Measurements from ENCODE around the gene UBL4B.
"Not testable (repeated sequence)": the region's sequence is repeated elsewhere in the genome, so short reads cannot be mapped to it uniquely, and the experiment has no call there.

The UBL4B gene, protein sequence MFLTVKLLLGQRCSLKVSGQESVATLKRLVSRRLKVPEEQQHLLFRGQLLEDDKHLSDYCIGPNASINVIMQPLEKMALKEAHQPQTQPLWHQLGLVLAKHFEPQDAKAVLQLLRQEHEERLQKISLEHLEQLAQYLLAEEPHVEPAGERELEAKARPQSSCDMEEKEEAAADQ

DNA sequence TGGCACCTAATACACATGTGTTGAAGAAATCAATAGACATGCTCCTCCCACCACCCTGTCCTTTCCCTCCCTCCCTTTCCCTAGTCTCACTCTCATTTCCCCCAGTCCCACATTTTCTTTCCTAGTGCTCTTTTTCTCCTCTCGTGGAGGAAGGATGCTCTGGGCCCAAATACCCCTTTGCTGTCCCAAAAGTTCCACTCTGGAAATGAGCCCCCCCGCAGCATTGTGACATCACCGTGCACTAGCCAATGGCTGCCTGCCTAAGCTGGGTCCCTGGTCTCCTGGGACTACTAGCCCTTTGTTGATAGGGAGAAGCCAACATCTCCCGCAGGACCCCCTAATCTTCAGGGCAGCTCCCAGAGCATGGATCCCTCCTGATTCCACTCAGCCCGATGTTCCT, at the start of gene UBL4B:
Gene UBL4B (plus strand): TSS at position 301 of the 400 bp plus-strand sequence. CDS start 92 bp downstream, at position 393.
- DNase-seq (ENCODE audit: low spot score) (no peak), FAIRE-seq (no peak)

DNA sequence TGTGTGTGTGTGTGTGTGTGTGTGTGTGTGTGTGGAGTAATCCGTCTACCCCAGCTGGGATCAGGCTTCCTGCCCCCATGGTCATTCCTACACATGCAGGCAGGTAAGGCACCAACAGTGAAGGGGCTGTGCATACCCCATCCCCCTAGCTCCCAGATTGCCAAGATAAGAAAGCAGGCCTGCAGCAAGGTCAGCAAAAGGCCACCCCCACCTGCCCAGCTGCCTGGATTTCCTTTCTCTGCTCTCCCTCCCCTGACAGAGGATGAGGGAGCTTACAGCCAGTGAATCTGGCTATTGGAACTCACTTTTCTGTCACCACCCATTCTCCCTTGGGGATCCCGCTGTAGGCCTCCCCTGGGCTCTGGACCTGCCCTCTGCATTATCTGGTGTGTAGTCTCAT, 49.6 kb upstream of the UBL4B start:
- FAIRE-seq (no peak), DNase-seq (ENCODE audit: low spot score) (no peak)

DNA sequence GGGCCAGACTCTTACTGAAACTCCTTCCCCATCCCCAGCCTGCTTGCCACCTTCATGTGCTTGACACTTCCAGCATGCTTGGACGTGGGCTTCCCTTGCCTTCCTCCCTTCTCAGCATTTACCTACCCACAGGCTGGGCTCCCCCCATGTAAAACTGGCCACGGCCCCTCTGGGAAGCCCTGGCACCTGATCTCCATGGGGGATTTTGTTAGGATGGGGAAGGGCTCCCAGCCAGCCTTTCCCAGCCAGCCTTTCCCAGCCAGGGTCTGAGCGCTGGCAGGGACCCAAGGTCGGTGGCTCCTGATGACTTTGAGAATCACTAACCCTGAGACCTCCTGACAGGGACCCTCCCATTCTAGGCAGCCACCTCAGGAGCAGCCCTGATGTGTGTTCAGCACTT, 48.5 kb upstream of the UBL4B start:
- FAIRE-seq (peak; percentile 42), DNase-seq (ENCODE audit: low spot score) (no peak)

DNA sequence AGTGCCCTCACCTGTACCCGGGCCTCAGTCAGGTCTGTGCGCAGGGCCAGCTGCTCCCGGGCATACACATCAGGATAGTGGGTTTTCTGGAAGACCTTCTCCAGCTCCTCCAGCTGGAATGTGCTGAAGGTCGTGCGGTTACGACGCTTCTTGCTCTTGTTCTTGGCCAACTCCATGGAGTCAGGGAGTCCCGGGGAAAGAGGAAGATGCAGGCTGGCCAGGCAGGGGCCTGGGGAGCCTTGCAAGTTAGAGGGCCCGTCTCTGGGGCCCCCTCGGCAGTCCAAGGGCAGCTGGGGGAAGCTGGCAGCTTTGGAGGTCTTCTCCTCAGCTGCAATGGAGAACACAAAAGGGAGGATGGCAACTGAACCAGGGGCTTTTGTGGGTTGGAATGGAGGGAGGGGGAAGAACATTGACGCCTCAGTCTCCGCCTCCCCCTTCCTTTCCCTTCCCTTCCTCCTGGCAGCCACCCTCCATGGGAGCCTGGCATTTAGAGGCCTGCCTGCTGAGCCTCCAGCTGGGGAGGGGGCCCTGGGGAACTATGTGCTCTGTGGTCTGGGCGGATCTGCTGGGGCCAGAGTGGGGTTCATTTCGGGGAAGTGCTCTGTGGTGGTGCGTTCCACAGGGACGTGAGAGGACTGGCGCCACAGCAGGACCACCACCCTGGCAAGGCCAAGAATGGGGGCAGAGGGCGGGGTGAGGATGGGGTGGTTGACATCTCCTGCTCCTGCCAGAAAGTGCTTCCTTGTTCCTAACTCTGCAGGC, 47.5 kb upstream of the UBL4B start:
- FAIRE-seq (peak; percentile 35), DNase-seq (ENCODE audit: low spot score) (no peak)

DNA sequence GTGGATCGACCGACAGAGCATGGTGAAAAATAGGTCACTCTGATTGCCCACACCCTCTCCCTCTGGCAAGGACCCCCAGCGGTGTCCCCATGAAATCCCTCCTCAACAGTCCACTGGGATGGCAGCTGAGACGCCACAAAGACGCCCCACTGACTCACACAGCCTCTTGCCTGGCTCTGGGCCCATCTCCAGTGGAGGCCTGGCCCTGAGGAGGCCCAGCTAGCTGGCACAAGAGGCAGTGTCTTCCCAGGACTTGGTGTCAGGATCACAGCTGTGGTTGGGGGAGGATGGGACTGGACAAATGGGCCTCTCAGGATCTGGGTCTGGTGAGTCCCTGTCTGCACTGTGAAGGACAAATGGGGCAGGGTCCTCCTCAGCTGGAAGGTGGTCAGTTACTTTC, 46.4 kb upstream of the UBL4B start:
- DNase-seq (ENCODE audit: low spot score) (peak; percentile 33), FAIRE-seq (peak; percentile 37)

DNA sequence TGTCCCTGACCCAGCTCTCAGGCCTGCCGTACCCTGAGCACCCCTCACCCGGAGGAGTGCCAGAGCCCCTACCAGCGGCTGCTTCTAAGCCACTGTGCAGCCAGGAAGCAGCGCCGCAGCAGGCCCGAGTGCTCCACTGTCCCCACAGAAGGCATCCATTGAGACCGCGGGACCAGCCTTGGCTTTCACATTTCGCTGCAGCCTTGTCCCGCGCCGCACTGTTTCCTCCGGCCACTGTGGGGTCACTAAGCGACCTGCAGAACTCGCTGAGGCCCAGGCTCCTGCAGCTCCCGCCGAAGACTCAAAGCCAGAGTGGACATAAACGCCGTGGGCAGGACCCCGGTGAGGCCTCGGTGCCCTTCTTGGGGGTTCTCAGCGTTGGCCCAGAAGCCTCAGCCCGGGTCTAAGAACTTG, 44.8 kb upstream of the UBL4B start:
- no peak for FAIRE-seq
- no peak for DNase-seq (ENCODE audit: low spot score)

DNA sequence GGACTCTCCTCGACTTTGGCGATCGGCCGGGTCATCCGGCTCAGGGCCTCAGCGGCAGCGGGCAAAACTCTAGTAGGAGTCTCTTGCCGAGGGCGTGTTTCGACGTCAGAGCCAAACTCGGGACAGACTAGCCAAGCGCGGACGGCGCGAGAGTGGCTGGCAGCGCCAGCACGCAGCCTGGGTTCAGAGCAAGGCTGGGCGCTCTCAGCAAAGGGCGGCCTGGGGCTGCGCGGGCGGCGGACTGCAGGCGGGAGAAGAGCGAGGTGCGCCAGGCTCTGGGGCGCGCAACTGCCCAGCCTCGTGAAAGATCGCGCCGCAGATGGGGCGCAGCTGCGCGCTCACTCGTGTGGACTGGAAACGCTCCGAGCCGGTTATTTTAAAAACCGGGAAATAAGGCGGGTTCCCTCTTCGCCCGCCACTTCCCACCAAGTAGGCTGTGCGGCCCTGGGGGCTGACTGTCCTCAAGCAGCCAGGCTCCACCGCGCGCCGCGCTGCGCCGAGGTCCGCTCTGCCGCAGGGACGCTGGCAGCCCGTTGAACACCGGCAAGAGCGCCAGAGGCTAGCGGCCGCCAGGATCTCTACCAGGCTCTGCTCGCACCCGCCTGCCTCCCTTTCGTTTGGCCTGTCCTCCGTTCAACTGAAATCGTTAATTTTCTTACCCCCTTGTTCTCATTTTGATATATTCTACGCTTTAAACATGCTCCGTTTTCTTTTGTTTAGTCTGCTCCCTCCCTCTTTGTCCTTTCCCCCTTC, 44.2 kb upstream of the UBL4B start:
- no peak for FAIRE-seq
- DNase-seq (ENCODE audit: low spot score), result no peak

DNA sequence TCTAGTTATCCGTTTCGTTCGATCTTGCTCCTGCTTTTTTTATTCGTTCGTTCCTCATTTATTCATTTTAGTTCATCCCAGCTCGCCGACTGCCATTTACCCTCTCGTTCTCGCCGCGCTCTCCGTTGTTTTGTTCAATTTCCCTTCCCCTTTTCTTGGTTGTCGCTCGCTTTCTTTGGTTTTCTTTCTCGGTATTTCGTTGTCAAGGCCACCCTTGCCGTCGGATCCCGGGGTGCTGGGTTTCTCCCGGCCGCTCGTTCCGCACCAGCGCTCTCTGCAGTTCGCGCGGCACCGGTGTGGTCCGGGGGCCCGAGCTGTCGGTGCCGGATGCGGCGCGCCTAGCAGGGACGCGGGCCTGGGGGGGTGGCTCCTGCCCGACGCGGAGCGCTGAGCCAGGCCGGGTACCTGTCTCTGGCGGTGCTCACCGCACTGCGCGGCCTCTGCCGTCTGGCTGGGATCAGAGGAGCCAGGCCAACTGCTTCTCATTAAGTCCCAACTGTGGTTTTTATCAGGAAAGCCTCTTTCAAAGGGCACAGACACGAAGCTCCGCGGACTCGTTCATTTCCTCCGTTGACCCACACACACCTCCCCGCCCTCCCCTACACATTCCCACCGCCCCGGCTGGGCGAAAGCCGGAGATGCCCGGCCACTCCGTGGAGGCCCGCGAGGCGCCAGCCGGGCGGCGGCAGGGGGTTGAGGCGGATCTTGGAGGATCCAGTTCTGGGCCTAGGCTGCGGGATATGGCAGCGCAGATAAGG, 43.4 kb upstream of the UBL4B start:
- FAIRE-seq (no peak), DNase-seq (ENCODE audit: low spot score) (no peak)

DNA sequence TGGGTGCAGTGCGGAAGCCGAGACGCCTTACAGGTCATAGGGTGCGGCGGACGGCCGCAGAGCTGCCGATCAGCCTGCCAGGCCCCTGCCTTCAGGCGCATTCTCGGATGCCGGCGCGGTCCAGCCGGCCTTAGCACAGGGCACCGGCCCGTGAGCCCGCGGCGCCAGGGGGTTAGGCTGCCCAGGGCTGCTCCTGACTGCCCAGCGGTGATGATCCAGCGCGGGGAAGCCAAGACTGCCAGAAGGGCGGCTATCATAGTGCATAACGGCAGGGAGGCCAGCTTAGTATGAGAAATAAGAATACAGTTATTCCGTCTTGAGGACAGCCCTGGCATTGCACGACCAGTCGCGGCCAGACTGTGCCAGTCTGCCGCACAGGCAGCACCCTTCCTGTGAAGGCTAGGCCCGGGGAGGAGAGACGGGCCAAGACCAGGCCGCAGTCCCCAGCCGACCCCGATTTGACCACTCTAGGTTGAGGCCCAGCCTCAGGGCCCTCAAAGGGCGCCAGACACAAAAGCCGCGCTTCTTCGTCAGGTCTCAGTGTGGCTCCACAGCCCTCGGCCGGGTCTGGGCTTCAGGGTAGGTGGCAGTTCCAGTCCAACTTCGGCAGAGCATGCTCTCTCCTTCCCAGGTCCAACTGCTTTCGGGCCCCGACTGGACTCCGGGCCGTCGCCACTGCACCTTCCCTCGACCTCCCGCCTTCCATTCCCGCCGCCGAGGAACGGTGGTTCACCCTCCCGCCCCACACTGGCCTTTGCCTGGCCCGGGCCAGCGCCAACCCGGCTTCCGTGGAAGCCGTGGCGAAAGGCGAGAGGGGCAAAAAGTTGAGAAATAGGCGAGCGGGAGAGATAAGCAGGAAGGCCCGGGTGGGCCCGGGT, 42.6 kb upstream of the UBL4B start:
- DNase-seq (ENCODE audit: low spot score) (no peak), FAIRE-seq (no peak)

DNA sequence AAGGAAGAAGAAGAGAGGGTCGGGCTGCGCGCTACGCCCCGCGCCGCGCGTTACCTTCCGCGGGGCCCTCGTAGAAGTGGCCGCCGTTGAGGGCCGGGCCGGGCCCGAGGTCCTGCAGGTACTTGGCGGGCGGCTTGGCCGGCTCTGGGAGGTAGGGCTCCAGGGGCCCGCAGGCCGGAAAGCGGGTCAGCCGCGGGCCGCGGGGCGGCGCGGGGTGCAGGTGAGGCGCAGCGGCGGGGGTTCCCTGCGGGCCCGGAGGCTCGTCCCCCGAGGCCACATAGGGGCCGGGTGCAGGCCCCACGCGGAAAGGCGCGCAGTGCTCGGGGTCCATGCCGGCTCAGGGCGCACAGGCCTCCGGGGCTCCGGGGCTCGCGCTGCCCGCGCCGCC, 42.0 kb upstream of the UBL4B start:
- DNase-seq (ENCODE audit: low spot score), result no peak
- FAIRE-seq, result no peak

DNA sequence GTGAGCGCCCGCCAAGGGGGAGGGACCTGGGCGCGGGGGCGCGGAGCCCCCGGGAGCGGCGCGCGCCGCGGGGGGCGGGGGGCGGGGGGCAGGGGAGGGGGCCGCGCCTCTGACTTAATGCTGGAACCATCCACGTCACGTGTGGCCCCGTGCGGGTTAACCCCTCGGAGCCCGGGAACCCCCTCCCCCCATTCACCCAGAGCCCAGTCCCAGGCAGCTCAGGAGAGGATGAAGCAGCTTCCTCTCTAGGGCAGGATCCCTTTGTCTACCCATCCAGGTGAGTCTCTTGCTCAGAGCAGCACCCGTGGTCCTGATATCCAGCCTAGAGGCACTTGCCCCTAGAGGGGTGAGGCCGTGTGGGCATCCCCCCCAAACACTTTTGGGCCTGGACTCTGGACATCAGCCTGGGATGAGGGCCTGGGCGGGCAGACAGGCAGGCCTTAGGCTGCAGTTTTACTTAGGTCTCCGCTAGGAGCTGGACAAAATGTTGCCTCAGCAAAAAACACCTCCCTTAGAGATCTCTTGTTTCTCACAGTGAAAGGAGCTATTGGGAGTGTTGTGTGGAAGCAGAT, 41.5 kb upstream of the UBL4B start, which contains the start of gene ALX3:
Gene ALX3 (minus strand): TSS at position 2 of the 572 bp plus-strand sequence. CDS start 60 bp downstream, outside the sequence.
- FAIRE-seq, result peak; percentile 42
- no peak for DNase-seq (ENCODE audit: low spot score)

DNA sequence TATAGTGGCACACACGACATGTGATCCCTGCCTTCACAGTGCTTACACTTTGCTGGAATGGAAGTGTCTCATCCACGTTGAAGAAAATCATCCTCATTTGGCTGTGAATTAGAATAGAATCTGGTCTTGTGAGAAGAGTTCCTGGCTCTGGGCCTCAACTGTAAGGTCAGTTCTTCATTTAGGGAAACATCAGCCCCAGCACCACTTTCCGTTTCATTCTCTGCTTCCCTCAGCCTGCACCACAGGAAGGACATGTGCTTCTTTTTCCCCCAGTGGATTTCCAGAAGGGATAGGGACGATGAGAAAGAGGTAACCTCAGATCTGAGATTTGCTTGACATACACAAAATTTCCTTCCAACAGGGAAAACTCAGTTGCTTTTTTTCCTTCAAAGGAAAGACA, 38.1 kb upstream of the UBL4B start:
- DNase-seq (ENCODE audit: low spot score), result no peak
- no peak for FAIRE-seq

DNA sequence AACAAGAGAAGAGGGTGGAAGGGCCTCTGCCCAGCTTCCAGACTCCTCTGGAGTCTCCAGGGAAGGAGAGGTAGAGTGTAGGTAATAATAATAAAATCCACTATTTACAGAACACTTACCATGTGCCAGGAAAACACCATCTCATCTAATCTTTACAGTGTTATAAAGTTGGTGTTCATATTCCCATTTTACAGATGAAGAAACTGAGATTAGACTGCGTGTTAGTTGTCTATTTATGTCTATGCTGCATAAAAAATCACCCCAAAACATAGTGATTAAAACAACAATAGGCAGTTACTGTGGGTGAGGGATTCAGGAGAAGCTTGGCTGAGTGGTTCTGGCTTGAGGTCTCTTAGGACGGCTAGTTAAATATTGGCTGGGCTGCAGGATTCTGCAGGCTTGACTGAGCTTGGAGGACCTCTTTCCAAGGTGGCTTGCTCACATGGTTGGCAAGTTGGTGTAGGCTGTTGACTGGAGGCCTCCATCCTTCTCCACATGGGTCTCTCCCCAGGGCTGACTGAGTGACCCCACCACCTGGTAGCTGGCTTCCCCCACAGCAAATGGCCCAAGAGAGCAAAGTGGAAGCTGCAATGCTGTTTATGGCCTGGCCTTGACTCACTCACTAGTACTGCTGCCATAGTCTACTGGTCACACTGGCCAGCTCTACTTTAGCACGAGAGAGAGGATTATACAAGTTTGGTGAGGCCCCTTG, 35.3 kb upstream of the UBL4B start:
- FAIRE-seq (no peak), DNase-seq (ENCODE audit: low spot score) (no peak)

DNA sequence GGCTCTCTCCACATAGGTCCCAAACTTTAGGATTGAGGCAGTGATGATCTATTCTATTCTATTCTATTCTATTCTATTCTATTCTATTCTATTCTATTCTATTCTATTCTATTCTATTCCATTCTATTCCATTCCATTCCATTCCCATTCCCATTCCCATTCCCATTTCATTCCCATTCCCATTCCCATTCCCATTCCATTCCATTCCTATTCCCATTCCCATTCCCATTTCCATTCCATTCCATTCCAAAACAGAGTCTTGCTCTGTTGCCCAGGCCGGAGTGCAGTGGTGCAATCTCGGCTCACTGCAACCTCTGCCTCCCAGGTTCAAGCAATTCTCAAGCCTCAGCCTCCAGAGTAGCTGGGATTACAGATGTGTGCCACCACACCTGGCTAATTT, 32.2 kb upstream of the UBL4B start:
- not testable (repeated sequence) for DNase-seq (ENCODE audit: low spot score); FAIRE-seq

DNA sequence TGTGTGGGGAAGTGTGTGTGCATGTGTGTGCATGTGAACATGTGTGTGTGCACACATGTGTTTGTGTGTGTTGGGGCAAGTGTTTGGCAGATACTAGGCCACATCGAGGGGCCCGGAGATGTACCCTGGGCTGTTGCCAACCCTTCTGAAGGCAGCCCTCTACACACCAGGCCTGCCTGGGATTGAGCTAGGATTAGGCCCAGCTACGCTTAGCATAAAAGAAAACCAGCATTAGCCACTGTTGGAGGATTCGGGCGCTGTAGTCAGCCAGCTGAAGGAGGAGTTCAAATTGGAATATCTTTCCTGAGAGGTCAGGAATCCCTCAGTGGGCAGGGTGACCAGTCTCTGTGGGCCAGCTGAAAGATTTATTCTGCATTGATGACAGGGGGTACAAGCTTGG, 31.2 kb upstream of the UBL4B start:
- DNase-seq (ENCODE audit: low spot score) (no peak), FAIRE-seq (no peak)

DNA sequence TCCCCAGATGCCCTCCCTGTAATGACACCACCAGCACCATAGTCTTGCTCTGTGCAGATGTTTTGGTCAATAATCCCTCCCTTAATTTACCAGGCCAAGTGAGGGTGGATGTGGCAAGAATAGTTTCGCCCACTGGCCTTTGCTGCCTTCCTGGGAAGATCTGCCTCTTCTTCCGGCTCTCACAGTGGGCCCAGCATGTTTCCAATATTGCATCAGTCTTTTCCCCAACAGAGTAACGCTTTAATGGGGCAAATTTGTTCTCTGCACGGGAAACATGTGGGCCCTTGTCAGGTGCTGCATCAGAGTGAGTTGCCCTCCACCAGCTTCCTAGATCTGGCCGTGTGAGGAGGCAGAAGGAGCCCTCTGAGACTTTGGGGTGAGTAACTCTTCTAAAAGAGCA, 29.8 kb upstream of the UBL4B start:
- FAIRE-seq, result no peak
- DNase-seq (ENCODE audit: low spot score), result no peak

DNA sequence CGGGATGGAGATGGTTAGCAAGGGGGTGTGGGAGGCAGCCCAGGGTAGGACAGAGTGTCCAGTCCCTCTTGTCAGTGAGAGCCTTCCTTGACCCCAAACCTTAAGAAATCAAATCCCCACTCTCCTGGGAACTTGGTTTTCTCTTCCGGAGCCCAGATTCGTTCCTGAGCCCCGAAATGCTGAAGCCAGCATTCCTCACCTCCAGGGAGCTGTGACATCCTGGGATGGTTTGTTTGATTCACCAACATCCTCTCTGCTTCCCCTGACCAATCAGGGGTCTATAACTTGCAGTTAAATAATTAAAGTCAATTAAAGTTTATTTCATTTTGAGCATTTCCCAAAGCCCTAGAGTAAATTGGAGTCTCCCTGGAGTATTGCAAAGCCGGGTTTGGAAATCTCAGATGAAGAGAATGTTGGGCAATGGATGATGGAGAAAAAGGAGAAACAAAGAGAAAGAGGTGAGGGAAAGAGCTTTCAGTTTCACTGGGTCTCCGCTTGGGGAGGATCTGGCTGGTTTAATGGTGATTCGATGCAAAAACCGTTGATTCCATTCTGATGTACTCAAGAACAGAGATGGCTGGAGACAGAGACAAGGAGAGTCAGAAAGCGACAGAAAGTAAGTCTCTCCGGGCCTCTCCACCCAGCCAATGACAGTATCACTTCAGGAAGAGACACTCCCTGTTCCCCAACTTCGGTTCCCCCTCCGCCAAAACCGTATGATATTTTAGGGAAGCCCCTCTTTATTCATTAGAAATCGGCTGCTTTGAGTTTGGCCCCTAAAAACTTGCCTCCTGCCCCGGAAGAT, 29.0 kb upstream of the UBL4B start:
- DNase-seq (ENCODE audit: low spot score), result no peak
- no peak for FAIRE-seq

DNA sequence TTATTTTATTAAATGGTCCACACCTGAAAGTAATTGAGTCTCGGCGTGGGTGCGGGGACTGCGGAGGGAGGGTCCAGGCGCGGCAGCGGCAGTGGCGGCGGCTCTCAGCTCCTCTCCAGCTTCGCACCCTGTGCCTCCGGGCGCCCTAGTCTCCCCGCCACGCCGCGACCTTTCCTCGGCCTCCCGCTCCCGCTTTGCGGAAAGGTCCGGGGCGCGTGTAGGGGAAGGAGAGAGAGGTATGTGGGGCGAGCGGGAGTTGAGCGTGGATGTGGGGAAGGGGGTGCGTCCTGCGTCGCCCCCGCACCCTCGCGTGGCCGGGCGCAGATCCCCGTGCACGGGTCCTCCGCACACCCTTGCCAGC, 28.4 kb upstream of the UBL4B start:
- DNase-seq (ENCODE audit: low spot score), result no peak
- FAIRE-seq, result no peak

Measured in urothelium cell line (cell line).